GM11168 (cell line): ENCODE data around the gene PFN3.
"Not testable (repeated sequence)": the region's sequence is repeated elsewhere in the genome, so short reads cannot be mapped to it uniquely, and the experiment has no call there.

Source experiments
- in situ Hi-C: fragments of 300-500 bp; cut with MboI; formaldehyde crosslinking; loops from one replicate; pipeline ENCODE4 v1.12.0; 2022; ENCODE audit warnings: low sequenced_read_pairs; ENCODE audit not compliant: unreplicated experiment

The PFN3 gene

GRCh38 chr5:177426566-177427210 lies 26.2 kb upstream of the PFN3 start, which contains the start of gene GRK6:
Gene GRK6 (plus strand): TSS chr5:177426676. CDS start chr5:177426846, 170 bp downstream.
- in situ Hi-C loops = no loop called here

- in situ Hi-C loops = no loop called here
Measured at GRCh38 chr5:177425801-177426565, 25.5 kb upstream of the PFN3 start.

DNA sequence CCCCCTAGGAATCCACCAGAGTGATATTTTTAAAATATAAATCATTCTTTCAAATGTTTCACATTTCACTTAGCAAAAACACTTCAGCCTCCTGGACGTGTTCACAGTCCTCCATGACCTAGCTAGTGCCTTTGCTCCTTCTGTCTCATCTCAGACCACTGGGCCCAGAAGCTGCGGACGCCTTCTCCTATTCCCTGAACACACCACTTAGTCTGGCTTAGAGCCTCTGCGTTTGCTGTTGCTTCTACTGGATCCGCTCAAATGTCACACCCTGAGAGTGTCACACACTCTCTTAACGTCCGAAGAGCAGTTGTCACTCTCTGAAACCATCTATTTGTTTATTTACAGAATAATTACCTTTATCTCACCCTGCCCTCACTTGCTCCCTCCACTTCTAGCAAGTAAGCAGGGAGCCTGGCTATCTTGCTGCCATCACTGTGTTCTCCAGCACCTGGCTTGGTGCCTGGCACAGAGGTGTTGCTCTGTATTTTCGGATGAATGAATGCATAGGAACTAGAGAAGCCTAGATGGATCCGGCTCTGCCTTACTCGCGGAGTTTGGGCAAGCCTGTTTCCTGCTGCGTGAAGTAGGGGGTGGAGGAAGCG lies 24.8 kb upstream of the PFN3 start:
- in situ Hi-C loops = no loop called here

DNA sequence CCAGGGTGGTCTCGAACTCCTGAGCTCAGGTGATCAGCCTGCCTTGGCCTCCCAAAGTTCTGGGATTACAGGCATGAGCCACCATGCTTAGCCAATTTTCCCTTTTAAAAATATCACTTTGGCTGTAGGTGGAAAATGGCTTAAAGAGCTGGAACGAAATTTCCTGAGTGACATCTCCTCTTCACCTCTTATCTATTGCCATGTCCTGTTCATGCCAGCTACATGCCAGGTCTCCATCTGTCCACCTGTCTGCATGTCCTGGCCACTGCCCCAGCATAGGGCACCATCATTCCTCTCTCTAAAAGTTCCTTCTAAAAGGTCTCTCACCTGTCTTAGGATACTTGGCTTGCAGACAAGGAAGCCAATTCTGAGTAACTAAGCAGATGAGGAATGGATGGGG lies 23.2 kb upstream of the PFN3 start:
- in situ Hi-C loops = no loop called here

GRCh38 chr5:177421062-177421798 lies 20.8 kb upstream of the PFN3 start:
- in situ Hi-C loops = no loop called here

- in situ Hi-C loops = not testable (repeated sequence)
Measured at GRCh38 chr5:177420472-177420871, 20.0 kb upstream of the PFN3 start.

DNA sequence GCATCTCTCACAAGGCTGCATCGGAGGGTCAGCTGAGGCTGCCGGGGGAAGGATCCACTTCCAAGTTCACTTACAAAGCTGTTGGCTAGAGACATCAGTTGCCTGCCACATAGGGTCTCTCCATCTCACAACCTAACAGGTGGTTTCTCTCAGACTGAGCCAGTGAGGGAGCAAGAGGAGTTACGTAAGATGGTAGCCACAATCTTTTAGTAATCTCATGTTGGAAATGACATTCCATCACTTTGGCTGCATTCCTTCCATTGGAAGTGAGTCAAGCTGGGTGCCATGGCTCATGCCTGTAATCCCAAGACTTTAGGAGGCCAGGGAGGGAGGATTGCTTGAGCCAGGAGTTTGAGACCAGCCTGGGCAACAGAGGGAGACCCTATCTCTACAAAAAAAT lies 18.6 kb upstream of the PFN3 start:
- in situ Hi-C loops = no loop called here

DNA sequence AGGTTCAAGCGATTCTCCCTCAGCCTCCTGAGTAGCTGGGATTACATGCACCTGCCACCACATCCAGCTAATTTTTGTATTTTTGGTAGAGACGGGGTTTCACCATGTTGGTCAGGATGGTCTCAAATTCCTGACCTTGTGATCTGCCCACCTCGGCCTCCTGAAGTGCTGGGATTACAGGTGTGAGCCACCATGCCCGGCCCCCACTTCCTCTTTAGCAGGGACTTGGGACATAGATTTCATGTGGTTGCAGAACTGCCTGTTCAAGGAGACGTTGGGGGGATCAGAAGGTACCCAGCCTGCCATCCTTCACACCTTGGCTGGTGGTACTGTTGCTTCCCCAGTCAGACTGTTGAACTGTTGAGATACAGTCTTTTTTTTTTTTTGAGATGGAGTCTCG lies 16.6 kb upstream of the PFN3 start:
- in situ Hi-C loops = not testable (repeated sequence)

DNA sequence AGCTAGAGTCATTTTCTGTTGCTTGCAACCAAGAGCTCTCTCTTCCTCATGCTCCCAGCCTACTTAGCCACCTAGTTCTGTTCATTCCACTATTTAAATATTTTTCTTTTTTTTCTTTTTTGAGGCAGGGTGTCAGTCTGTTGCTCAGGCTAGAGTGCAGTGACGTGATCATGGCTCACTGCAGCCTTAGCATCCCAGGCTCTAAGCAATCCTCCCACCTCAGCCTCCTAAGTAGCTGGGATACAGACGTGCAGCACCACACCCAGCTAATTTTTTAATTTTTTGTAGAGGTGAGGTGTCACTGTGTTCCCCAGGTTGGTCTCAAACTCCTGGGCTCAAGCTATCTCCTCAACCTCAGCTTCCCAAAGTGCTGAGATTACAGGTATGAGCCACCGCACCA lies 14.0 kb upstream of the PFN3 start:
- in situ Hi-C loops = no loop called here

DNA sequence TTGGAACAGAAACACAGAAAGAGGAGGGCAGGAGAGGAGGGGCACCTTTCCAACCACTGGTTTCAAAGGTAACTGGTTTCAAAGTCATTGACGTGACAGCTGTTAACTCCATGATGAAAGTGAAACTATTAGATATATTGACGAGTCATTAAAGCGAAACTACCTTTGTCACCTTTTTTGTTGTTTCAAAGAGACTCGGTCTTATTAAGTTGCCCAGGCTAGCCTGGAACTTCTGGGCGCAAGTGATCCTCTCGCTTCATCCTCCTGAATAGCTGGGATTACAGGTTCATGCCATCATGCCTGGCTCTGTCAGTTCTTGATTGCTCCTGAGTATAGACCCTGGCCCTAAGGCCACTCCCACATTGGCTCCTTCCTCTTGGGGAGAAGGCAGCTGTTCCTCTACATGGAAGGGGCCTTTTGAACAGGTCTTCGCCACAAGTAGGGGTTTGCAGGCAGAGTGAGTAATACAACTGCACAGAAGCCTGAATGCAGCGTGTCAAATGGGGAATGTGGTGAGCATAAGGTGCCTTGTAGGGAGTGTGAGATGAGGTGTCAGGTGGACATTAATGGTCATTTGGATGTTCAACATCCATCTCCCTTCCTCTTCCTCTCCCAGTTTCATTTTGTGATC lies 12.3 kb upstream of the PFN3 start:
- in situ Hi-C loops = no loop called here

DNA sequence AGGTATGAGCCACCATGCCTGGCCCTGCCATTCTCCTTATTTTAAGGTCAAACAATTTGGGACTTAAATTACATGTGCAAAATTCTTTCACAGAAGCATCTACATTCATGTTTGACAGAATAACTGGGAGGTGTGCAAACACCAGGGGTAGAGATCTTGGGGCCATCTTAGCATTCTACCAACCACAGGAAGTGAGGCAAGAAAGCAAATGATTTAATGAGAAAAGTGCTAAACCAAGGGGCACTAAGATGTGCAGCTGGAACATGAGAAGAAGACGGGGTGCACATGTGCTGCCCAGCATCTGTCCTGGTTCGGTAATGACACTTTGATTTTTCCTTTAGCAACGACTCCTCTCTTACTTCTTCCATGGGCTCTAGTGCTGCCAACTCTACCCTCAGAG lies 10.1 kb upstream of the PFN3 start:
- in situ Hi-C loops = no loop called here

- in situ Hi-C loops = loop anchor here (5.0 kb wide), 1 partner anchor 38 kb away; the partner anchor contains the start of gene PRR7
Measured at GRCh38 chr5:177409043-177409801, 8.8 kb upstream of the PFN3 start, which contains the start of gene F12. Gene F12 (minus strand): TSS chr5:177409564. CDS start chr5:177409527, 37 bp downstream.

DNA sequence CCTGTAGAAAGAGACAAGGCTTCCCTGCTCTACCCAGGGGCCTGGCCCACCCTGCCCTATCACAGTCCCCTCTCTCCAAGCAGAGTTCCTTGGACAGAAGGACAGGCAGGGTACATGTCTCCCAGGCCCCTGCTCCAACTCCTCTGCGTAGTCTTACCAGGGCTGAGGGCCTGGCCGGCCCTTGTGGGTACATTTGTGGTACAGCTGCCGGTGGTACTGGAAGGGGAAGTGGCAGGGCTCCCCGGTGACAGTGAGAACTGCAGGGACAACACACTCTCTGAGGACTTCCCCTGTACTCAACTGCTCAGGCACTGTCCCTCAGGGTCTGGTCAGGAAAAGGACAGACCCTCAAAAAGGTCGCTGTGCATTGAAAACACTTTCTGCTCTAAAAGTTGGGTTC lies 5.3 kb upstream of the PFN3 start:
- in situ Hi-C loops = loop anchor here (5.0 kb wide), 1 partner anchor 41 kb away; the partner anchor contains the start of gene PRR7

DNA sequence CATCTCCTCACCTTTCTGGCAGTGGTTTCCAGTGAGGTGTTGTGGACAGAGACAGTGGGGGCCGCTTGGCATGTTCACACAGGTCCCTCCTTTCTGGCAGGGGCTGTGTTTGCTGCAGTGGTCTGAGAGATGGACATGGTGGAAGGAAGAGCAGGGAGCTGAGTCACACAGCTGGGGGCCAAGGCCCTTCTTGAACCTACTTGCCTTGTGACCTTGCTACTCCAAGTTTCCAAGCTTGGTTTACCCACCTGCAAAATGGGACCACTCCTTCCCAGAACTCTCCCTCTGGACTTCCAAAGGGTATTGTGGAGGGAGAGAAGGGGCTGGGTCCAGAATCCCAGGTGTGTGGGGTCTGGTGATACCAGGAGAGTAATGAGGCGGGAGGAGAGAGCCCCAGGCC lies 4.9 kb upstream of the PFN3 start:
- in situ Hi-C loops = loop anchor here (5.0 kb wide), 1 partner anchor 42 kb away; the partner anchor contains the start of gene PRR7

- in situ Hi-C loops = loop anchor here (5.0 kb wide), 1 partner anchor 43 kb away; the partner anchor contains the start of gene PRR7
Measured at GRCh38 chr5:177404641-177405179, 4.2 kb upstream of the PFN3 start.

DNA sequence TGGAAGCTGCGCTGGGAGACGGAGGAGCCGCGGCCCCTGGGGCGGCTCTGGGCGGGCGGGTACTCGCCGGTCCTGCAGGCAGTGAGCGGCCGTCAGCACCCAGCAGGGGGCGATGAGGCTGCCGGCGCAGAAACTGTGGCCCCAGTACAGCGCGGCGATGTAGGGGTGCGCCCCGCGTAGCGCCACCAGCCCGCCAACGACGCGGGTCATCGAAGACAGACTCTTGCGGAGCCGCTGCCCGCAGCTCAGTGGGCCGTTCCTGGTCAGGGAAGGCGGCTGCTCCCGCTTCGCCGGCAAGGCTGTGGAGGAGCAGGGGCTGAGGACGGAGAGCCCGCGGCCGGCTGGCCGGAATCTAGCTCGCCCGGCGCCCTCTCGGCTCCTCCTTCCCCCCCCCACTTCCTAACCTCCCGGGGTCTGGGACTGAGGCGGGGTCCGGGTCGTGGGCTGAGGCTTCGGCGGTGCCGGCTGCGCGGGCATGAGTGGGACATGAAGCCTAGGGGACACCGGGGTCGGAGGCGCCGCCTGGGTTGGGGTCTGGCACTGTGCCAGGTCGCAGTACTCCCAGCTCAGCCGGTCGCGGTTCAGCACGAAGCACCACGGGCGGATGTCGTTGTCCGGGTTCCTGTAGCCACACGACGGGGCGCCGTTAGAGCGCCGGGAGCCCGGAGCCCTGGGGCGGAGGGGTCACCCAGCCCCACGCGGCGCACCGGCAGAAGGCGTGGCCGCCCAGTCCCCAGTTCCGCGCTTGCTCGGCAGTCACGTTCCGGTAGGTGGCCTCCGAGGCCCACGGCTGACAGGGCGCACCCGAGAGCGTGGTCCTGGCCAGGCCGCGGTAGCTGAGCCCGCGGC lies 3.6 kb upstream of the PFN3 start:
- in situ Hi-C loops = no loop called here

GRCh38 chr5:177403102-177403791 lies 2.8 kb upstream of the PFN3 start:
- in situ Hi-C loops = no loop called here
